Activated CD8-positive, alpha-beta memory T cell treated with anti-CD3 and anti-CD28 coated beads for 36 hours (primary cell): Measurements from ENCODE around the gene SYNDIG1. TPM values are rescaled to one million over a fixed set of nuclear protein-coding genes. Genes with fewer than 3 reads are reported as not detected.

ENCODE experiments used
- CTCF ChIA-PET: fragments of 350-600 bp; sonication (Branson Sonifier 250); formaldehyde crosslinking; loops from one replicate; lab custom pipeline; 2021; ENCODE audit warnings: antibody characterized with exemption; lab: Charles Lee
- POLR2A ChIA-PET: fragments of 350-600 bp; sonication (Branson Sonifier 250); formaldehyde crosslinking; loops from one replicate; lab custom pipeline; 2021; ENCODE audit warnings: antibody characterized with exemption; lab: Charles Lee
- total RNA-seq, 2 experiments: library from RNA; stranded (reverse); gene quantifications; one replicate each; pipeline ENCODE4 v1.2.3, GENCODE V29; 2021

The SYNDIG1 gene
- not detected for total RNA-seq

- CTCF ChIA-PET = no interaction called here
- POLR2A ChIA-PET = no interaction called here
Observed at GRCh38 chr20:24469116-24469893, at the start of gene SYNDIG1. Gene SYNDIG1 (plus strand): TSS chr20:24469629. CDS start chr20:24543098, 73,469 bp downstream.

GRCh38 chr20:24419786-24420185 lies 49.6 kb upstream of the SYNDIG1 start:
- CTCF ChIA-PET = no interaction called here
- POLR2A ChIA-PET = no interaction called here

GRCh38 chr20:24420567-24420966 lies 48.9 kb upstream of the SYNDIG1 start:
- CTCF ChIA-PET = no interaction called here
- POLR2A ChIA-PET = no interaction called here

DNA sequence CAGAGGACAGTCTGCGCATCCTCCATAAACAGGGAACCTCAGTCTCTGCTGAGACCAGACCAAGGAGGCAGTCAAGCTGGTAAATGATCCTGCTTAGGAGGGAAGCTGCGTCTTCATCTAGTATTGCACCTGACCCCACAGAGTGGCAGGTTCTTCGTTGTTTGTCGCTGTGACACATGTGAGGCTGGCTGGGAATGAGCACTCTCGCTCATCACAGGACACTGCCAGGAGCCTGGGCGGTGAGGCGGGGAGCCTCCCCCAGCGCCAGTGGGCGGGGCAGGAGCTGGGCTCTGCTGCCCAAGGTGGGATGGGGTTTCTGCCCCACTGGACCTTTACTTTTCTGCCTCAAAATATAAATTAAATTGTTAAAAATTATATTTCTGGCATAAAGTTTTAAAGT lies 48.4 kb upstream of the SYNDIG1 start:
- POLR2A ChIA-PET = no interaction called here
- CTCF ChIA-PET = no interaction called here

GRCh38 chr20:24422091-24422760 lies 47.2 kb upstream of the SYNDIG1 start:
- CTCF ChIA-PET = no interaction called here

GRCh38 chr20:24423390-24424313 lies 45.8 kb upstream of the SYNDIG1 start:
- POLR2A ChIA-PET = no interaction called here
- CTCF ChIA-PET = no interaction called here

More at GRCh38 chr20:24422091-24422760, 47.2 kb upstream of the SYNDIG1 start:
- POLR2A ChIA-PET = no interaction called here

DNA sequence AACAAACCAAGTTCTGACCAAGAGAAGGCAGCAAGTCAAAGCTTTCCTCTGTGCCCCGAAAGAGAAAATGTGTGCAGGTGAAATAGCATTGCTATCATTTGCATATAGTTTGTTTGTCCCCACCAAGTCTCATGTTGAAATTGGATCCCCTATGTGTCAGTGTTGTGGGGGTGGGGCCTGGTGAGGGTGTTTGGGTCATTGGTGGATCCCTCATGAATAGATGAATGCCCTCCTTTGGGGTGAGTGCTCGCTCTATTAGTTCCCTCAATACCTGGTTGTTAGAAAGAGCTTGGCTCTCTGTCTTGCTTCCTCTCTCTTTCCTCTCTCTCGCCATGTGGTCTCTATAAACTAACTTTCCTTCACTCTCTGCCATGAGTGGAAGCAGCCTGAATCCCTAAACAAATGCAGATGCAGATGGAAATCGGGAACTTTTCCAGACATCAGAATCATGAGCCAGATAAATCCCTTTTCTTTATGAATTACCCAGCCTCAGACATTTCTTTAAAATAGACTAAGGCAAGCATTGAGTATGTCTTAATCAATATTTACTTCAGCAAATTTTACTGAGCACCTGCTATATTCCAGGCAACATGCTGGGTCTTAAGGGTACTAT lies 43.8 kb upstream of the SYNDIG1 start:
- POLR2A ChIA-PET = no interaction called here
- CTCF ChIA-PET = interaction anchor here (1.1 kb wide), 1 partner anchor 32 kb away, joined by 3 read pairs; no protein-coding TSS in a partner anchor

DNA sequence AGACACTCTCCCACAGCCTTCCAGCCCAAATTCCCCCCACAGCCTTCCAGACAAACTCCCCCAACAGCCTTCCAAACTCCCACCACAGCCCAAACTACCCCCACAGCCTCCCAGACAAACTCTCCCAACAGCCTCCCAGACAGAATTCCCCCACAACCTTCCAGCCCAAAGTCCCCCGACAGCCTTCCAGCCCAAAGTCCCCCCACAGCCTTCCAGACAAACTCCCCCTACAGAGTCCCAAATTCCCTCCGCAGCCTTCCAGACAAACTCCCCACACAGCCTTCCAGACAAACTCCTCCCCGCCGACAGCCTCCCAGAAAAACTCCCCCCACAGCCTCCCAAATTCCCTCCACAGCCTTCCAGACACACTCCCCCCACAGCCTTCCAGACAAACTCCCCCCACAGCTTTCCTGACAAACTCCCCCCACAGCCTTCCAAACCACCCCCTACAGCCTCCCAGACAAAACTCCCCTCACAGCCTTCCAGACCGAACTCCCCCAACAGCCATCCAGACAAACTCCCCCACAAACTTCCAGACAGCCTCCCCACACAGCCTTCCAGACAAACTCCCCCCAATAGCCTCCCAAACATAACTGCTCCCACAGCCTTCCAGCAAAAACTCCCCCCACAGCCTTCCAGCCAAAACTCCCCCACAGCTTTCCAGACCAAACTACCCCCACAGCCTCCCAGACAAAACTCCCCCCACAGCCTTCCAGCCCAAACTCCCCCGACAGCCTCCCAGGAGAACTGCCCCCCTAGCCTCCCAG lies 38.0 kb upstream of the SYNDIG1 start:
- POLR2A ChIA-PET = no interaction called here

GRCh38 chr20:24432046-24432442 lies 37.4 kb upstream of the SYNDIG1 start:
- CTCF ChIA-PET = no interaction called here
- POLR2A ChIA-PET = no interaction called here

More for the DNA sequence above, 38.0 kb upstream of the SYNDIG1 start:
- CTCF ChIA-PET = no interaction called here

- ChIA-PET POLR2A (no interaction called here), CTCF (no interaction called here)
Observed at GRCh38 chr20:24436160-24436559, 33.3 kb upstream of the SYNDIG1 start.

DNA sequence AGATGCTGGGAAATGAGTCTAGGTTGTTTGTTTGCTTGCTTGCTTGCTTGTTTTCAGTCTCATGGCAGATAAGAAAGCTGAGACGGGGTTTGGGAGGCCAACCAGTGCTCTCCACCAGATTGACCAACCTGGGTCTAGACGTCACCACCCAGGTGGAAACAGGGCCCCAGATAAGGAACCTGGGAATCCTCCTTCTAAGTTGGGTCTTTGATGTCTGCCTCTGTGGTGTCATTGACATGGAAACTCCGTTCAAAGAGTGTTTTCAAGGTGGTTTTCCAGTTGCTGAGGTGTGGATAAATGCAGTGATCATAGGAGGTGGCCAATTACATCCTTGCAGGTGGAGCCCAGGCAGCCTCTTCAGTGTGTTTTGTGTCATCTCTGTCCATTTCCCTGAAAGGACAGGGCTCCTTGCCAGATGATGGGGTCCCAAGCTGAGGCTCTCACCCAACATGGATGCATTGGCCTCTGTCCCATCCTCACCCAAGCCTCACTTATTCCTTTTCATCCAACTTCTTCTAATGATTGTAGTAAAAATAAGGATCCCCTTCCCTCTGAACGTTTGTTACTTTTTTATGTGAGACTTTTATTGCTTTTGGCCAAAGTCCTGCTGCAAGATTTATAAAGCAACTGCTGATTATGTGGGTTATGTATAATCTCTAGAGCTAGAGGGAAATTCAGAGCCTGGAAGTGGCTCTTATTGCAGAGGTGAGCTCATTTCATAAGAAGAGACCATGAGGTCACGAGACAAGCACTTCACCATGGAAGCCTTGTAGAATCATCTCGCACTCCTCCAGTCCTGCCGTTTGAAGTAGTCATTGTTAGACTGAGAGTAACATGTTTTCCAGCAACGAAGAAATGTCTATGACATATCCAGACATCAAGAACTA lies 32.0 kb upstream of the SYNDIG1 start:
- POLR2A ChIA-PET = no interaction called here
- CTCF ChIA-PET = no interaction called here

DNA sequence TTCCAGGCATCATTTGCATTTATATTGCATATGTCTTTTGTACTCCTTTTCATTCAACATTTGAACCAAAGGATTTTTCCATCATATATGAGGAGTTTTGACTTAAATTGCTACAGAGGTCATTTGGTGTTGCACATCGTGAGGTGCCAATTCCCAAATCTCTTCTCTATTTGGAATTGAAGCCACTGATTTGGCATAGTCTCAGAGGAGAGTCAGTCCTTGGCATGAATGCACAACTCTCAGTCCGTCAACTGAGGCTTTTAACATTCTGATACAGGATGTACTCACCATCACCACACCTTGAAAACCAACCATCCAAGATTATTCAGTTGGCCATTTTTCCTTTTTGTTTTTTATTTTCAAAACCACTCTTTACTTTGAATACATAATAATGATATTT lies 31.1 kb upstream of the SYNDIG1 start:
- POLR2A ChIA-PET = no interaction called here
- CTCF ChIA-PET = no interaction called here

GRCh38 chr20:24439737-24440387 lies 29.6 kb upstream of the SYNDIG1 start:
- ChIA-PET CTCF (no interaction called here), POLR2A (no interaction called here)

- ChIA-PET POLR2A (no interaction called here), CTCF (no interaction called here)
Observed at GRCh38 chr20:24441661-24442060, 27.8 kb upstream of the SYNDIG1 start.

- ChIA-PET CTCF (no interaction called here), POLR2A (no interaction called here)
Observed at GRCh38 chr20:24442909-24443308, 26.5 kb upstream of the SYNDIG1 start.

GRCh38 chr20:24443436-24443835 lies 26.0 kb upstream of the SYNDIG1 start:
- ChIA-PET CTCF (no interaction called here), POLR2A (no interaction called here)

- POLR2A ChIA-PET = no interaction called here
Observed at GRCh38 chr20:24444526-24445190, 24.8 kb upstream of the SYNDIG1 start.

More at GRCh38 chr20:24444526-24445190, 24.8 kb upstream of the SYNDIG1 start:
- CTCF ChIA-PET = no interaction called here
